Astrocyte (in vitro differentiated cells and primary cell): ENCODE results near the gene TNFRSF8. TPM values are rescaled to one million over a fixed set of nuclear protein-coding genes. Genes with fewer than 3 reads are reported as not detected.

ENCODE experiments used
- DNase-seq: peaks from one replicate; pipeline ENCODE4 v3.0.0-alpha.2; 2010; ENCODE audit warnings: low read depth
- FAIRE-seq: peaks from 2 replicates; lab custom pipeline; 2011; peaks lifted over from hg19 to GRCh38; lab: Jason Lieb, UNC
- H2AFZ ChIP-seq: 2 replicates; pipeline ENCODE4 v1.6.0; 2012; ENCODE audit warnings: low read depth, low read length, inconsistent platforms
- H3K27ac ChIP-seq: 2 replicates; pipeline ENCODE4 v1.5.1; 2011; ENCODE audit warnings: low read depth, low read length, inconsistent platforms
- H3K27me3 ChIP-seq: 2 replicates; pipeline ENCODE4 v1.6.0; 2011; ENCODE audit warnings: low read length, inconsistent platforms; ENCODE audit not compliant: insufficient read depth
- H3K36me3 ChIP-seq: 2 replicates; pipeline ENCODE4 v1.5.1; 2011; ENCODE audit warnings: low read length, inconsistent platforms; ENCODE audit not compliant: insufficient read depth
- H3K4me1 ChIP-seq: 2 replicates; pipeline ENCODE4 v1.5.1; 2011; ENCODE audit warnings: low read length, inconsistent platforms; ENCODE audit not compliant: insufficient read depth
- H3K4me2 ChIP-seq: 2 replicates; pipeline ENCODE4 v1.6.0; 2012; ENCODE audit warnings: low read length, inconsistent platforms
- H3K4me3 ChIP-seq: 2 replicates; pipeline ENCODE4 v1.5.1; 2011; ENCODE audit warnings: low read depth, mild to moderate bottlenecking, low read length, inconsistent platforms; ENCODE audit not compliant: insufficient read depth
- H3K79me2 ChIP-seq: 2 replicates; pipeline ENCODE4 v1.6.0; 2012; ENCODE audit warnings: mild to moderate bottlenecking, low read length, inconsistent platforms; ENCODE audit not compliant: insufficient read depth
- H3K9ac ChIP-seq: 2 replicates; pipeline ENCODE4 v1.6.0; 2012; ENCODE audit warnings: mild to moderate bottlenecking, low read length, inconsistent platforms
- H3K9me3 ChIP-seq: 2 replicates; pipeline ENCODE4 v1.5.1; 2012; ENCODE audit warnings: low read depth, mild to moderate bottlenecking, low read length, inconsistent platforms; ENCODE audit not compliant: insufficient read depth
- H4K20me1 ChIP-seq: 2 replicates; pipeline ENCODE4 v1.6.0; 2012; ENCODE audit warnings: low read length, inconsistent platforms; ENCODE audit not compliant: insufficient read depth
- H3K27ac Mint-ChIP-seq: one replicate; pipeline ENCODE4 v1.8.0; 2021; ENCODE audit warnings: mild to moderate bottlenecking, mixed read lengths; ENCODE audit not compliant: unreplicated experiment
- H3K27me3 Mint-ChIP-seq: one replicate; pipeline ENCODE4 v1.8.0; 2021; ENCODE audit warnings: low read depth, mixed read lengths; ENCODE audit not compliant: unreplicated experiment
- H3K36me3 Mint-ChIP-seq: one replicate; pipeline ENCODE4 v1.8.0; 2021; ENCODE audit warnings: low read depth, mixed read lengths; ENCODE audit not compliant: unreplicated experiment
- H3K4me1 Mint-ChIP-seq: one replicate; pipeline ENCODE4 v1.8.0; 2021; ENCODE audit warnings: low read depth, mixed read lengths; ENCODE audit not compliant: unreplicated experiment
- H3K4me3 Mint-ChIP-seq: one replicate; pipeline ENCODE4 v1.8.0; 2021; ENCODE audit warnings: mild to moderate bottlenecking, moderate library complexity, mixed read lengths; ENCODE audit not compliant: unreplicated experiment
- H3K9me3 Mint-ChIP-seq: one replicate; pipeline ENCODE4 v1.8.0; 2021; ENCODE audit warnings: mild to moderate bottlenecking, mixed read lengths; ENCODE audit not compliant: unreplicated experiment
- EZH2 ChIP-seq: IDR thresholded peaks from 2 replicates; pipeline ENCODE4 v1.6.1; 2012; ENCODE audit warnings: mild to moderate bottlenecking, low read length, inconsistent platforms; ENCODE audit not compliant: insufficient read depth
- total RNA-seq: library from RNA; stranded (reverse); gene quantifications from 2 replicates; pipeline ENCODE4 v1.2.1, GENCODE V29; 2021
- TF ChIP-seq, protein P1 (sequence below): IDR thresholded peaks from 2 replicates; pipeline ENCODE4 v1.5.1; 2011; ENCODE audit warnings: low read depth, mild to moderate bottlenecking, inconsistent platforms, low read length, moderate library complexity; ENCODE audit not compliant: insufficient read depth

Gene TNFRSF8
- total RNA-seq, 1 donor from 2014 or later: 0.16 TPM

DNA sequence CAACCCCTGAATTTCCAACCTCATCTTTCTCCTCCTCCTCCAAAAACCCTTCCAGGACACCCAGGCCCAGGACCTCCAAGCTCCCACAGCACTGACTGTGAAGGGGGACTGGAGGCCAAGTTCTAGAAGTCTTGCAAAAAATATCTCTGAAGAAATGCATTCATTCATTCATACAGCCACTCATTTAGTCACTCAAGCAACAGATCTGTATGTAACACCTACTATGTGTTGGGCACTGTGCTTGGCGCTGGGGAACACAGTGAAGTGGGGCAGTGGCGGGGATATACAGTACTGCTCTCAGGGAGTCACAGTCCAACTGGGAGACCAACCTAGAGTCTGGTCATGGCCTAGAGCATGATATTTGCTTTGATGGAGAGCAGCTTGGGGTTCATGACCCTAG is 88.4 kb downstream of the TNFRSF8 start:
- no peak overlapping the region for H3K4me3 Mint-ChIP-seq
- no peak overlapping the region for H3K9ac ChIP-seq
- H3K4me1 ChIP-seq: peaks cover 13% of the 10 kb centered on the region
- H3K9me3 ChIP-seq: no peaks in the 10 kb centered on the region
- no peak overlapping the region for H3K4me2 ChIP-seq
- H3K79me2 ChIP-seq: no peaks in the 10 kb centered on the region
- no peak for FAIRE-seq
- no peak overlapping the region for H2AFZ ChIP-seq
- H3K27ac Mint-ChIP-seq: no peak overlapping the region
- H3K36me3 Mint-ChIP-seq: peaks cover 4% of the 10 kb centered on the region
- H3K4me3 ChIP-seq: no peak overlapping the region
- H4K20me1 ChIP-seq: no peaks in the 10 kb centered on the region
- DNase-seq: no peak
- H3K36me3 ChIP-seq: no peaks in the 10 kb centered on the region
- H3K27me3 ChIP-seq: no peaks in the 10 kb centered on the region
- peaks cover 8% of the 10 kb centered on the region for H3K9me3 Mint-ChIP-seq
- TF ChIP-seq, protein P1, sequence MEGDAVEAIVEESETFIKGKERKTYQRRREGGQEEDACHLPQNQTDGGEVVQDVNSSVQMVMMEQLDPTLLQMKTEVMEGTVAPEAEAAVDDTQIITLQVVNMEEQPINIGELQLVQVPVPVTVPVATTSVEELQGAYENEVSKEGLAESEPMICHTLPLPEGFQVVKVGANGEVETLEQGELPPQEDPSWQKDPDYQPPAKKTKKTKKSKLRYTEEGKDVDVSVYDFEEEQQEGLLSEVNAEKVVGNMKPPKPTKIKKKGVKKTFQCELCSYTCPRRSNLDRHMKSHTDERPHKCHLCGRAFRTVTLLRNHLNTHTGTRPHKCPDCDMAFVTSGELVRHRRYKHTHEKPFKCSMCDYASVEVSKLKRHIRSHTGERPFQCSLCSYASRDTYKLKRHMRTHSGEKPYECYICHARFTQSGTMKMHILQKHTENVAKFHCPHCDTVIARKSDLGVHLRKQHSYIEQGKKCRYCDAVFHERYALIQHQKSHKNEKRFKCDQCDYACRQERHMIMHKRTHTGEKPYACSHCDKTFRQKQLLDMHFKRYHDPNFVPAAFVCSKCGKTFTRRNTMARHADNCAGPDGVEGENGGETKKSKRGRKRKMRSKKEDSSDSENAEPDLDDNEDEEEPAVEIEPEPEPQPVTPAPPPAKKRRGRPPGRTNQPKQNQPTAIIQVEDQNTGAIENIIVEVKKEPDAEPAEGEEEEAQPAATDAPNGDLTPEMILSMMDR: no peak
- TF ChIP-seq EZH2: no peak
- H3K27ac ChIP-seq: no peak overlapping the region
- peaks cover 15% of the 10 kb centered on the region for H3K4me1 Mint-ChIP-seq
- H3K27me3 Mint-ChIP-seq: peaks cover 34% of the 10 kb centered on the region

DNA sequence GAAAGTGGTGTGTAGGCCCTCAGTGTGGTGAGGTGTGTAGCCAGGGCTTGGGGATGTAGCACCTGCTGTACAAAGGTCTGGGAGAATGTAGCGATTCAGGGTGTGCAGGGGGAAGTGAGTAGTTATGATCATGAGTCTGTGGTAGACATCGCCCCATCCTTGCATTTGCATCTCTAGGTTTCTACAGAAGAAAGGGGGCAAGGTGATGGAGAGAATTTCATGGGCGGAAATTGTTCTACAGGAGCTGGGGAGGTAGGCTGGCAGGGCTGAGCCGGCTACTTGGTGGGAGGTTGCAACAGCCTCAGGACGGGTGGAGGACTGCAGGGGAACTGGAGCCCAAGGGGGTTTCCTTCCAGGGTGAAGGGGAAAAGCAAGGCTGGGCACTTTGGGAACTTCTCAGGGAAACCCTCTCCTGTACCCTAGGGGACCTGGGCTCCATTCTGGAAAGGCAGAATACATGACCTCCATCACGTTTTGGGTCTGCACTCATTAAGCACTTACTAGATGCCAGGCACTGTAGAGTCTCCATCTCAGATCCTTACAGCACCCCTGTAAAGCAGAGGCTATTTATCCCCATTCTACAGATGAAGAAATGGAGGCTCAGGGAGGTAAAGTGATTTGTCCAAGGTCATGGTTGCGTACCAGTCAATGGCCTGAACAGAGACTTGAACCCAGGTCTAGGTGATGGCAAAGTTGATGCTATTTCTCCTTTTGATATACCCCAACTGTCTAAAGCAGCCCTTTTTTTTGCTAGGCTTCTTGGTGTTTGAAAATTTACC is 89.2 kb downstream of the TNFRSF8 start:
- Histone ChIP-seq H3K9me3 (no peaks in the 10 kb centered on the region), H3K27me3 (peaks cover 2% of the 10 kb centered on the region), H2AFZ (no peak overlapping the region), H3K4me3 (no peak overlapping the region), H3K4me2 (no peak overlapping the region), H3K27ac (no peak overlapping the region), H4K20me1 (no peaks in the 10 kb centered on the region), H3K36me3 (no peaks in the 10 kb centered on the region), H3K79me2 (no peaks in the 10 kb centered on the region), H3K9ac (no peak overlapping the region), H3K4me1 (peaks cover 13% of the 10 kb centered on the region)
- no peak for TF ChIP-seq EZH2
- TF ChIP-seq, protein P1: no peak
- Mint-ChIP-seq H3K4me3 (no peak overlapping the region), H3K9me3 (peaks cover 5% of the 10 kb centered on the region), H3K4me1 (peaks cover 9% of the 10 kb centered on the region), H3K36me3 (peaks cover 4% of the 10 kb centered on the region), H3K27ac (no peak overlapping the region), H3K27me3 (peaks cover 28% of the 10 kb centered on the region)
- no peak for DNase-seq
- no peak for FAIRE-seq

DNA sequence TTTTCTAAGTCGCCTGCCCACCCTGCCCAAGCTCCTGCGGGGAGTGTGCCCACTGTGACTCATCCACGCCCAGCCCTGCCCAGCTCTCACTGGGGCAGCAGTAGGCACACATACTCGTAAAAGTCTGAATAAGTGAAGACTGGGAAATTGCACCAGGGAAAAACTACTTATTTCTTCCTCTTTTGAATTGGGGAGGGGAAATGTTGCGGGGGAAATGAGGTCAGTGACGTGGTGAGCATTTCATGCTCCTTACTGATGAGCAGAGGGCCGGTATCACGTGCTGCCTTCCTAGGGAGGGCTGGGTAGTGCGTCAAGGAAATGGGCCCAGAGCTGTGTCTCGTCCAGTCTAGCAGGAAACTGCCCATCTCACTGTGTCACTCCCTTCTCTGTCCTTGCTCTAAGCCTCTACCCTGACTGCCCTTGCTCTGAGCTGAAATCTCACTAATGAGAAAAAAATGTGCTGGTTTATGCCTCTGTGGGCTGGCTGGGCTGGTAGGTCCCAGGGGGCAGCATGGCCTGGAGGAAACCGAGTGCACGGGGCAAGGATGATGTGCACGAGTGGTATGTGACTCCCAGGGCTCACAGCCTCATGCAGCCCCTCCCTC is 90.2 kb downstream of the TNFRSF8 start:
- no peaks in the 10 kb centered on the region for H4K20me1 ChIP-seq
- peak overlapping the region; percentile 65 for H3K4me2 ChIP-seq
- no peak overlapping the region for H3K27ac Mint-ChIP-seq
- no peaks in the 10 kb centered on the region for H3K79me2 ChIP-seq
- H3K36me3 ChIP-seq: no peaks in the 10 kb centered on the region
- TF ChIP-seq EZH2: no peak
- TF ChIP-seq, protein P1: no peak
- peaks cover 11% of the 10 kb centered on the region for H3K4me1 Mint-ChIP-seq
- peak overlapping the region; percentile 65 for H2AFZ ChIP-seq
- H3K9ac ChIP-seq: no peak overlapping the region
- peaks cover 32% of the 10 kb centered on the region for H3K27me3 Mint-ChIP-seq
- peaks cover 5% of the 10 kb centered on the region for H3K9me3 Mint-ChIP-seq
- H3K27ac ChIP-seq: peak overlapping the region; percentile 32
- H3K4me3 ChIP-seq: no peak overlapping the region
- peaks cover 3% of the 10 kb centered on the region for H3K27me3 ChIP-seq
- no peaks in the 10 kb centered on the region for H3K9me3 ChIP-seq
- H3K4me3 Mint-ChIP-seq: no peak overlapping the region
- FAIRE-seq (no peak), DNase-seq (peak; percentile 67)
- H3K4me1 ChIP-seq: peaks cover 13% of the 10 kb centered on the region
- peaks cover 4% of the 10 kb centered on the region for H3K36me3 Mint-ChIP-seq
